ENCODE results near the gene BNIPL.

GRCh38 chr1:151061704-151062103 is 25.3 kb downstream of the BNIPL start:
- TF ChIP-seq, protein P1, sequence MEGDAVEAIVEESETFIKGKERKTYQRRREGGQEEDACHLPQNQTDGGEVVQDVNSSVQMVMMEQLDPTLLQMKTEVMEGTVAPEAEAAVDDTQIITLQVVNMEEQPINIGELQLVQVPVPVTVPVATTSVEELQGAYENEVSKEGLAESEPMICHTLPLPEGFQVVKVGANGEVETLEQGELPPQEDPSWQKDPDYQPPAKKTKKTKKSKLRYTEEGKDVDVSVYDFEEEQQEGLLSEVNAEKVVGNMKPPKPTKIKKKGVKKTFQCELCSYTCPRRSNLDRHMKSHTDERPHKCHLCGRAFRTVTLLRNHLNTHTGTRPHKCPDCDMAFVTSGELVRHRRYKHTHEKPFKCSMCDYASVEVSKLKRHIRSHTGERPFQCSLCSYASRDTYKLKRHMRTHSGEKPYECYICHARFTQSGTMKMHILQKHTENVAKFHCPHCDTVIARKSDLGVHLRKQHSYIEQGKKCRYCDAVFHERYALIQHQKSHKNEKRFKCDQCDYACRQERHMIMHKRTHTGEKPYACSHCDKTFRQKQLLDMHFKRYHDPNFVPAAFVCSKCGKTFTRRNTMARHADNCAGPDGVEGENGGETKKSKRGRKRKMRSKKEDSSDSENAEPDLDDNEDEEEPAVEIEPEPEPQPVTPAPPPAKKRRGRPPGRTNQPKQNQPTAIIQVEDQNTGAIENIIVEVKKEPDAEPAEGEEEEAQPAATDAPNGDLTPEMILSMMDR (optimal IDR thresholded peaks at IDR 0.05 in 1 of 3, IDR thresholded peaks at IDR 0.05 in 1 of 3, conservative IDR thresholded peaks at IDR 0.05 in 1 of 3; ENCODE audit: extremely low read depth in 1 of 3, insufficient read depth in 2 of 3, low read length in 3 of 3) = no peak
- TF ChIP-seq EZH2 (IDR thresholded peaks at IDR 0.05; ENCODE audit: low read length) = no peak

All from keratinocyte (primary cell).